ENCODE data around the gene CLN3. TPM values are rescaled to one million over a fixed set of nuclear protein-coding genes. Genes with fewer than 3 reads are reported as not detected.
A peak's percentile ranks its signal among the peaks of the same experiment; 100 is the strongest.

The CLN3 gene
- total and polyA plus RNA-seq, 9 of the 15 experiments (the other 6 are each of a cell fraction or from before 2014, with no cell fraction given), result 2.5 to 27.1 (median 11.6) TPM

DNA sequence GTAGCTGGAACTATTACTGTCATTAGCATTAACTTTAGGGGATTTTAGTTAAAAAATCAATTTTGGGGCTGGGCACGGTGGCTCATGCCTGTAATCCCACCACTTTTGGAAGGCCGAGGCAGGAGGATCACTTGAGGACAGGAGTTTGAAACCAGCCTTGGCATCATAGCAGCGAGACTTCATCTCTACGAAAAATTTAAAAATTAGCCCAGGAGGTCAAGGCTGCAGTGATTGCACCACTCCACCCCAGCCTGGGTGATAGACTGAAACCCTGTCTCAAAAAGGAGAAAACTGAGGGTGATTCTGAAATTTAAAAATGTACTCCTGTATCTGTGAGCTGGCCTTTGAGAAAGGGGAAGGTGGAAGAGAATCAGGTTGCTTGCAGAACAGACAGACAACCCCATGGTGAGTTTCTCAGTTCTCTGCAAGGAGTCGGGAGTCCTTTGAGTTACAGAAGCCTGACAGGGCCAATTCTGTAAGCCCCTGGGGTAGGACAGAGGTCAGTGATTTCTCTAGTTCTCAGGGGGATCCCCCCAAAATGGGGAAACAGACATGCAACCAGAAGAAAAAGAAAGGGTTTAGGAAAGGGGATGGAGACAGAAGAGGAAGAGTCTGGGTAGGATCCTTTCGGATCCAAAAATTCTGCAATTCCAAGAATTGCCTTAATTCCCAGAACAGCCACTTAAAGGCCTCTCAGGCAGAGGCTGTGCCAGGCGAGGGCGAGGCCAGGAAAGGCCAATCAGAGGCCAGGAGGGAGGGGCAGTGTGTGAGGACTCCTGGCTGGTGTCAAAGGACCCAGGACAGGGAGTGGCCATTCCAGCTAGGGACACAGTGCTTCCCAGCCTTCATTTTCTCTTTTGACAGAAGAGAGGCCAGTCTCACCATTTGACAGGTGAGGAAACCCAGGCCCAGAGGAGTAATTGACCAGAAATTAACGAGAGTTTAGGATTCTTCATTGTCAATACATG lies 40.2 kb upstream of the CLN3 start:
- no peaks in the 10 kb centered on the region for H3K36me3 ChIP-seq (ENCODE audit: control insufficient read depth, insufficient read depth, low read length)
- H3K9me1 ChIP-seq (ENCODE audit: control insufficient read depth, insufficient read depth, low read length), result no peaks in the 10 kb centered on the region
- no peaks in the 10 kb centered on the region for H3K79me2 ChIP-seq (ENCODE audit: control insufficient read depth, insufficient read depth, low read length)
- FAIRE-seq, result no peak
- peak overlapping the region in 1 of 2 experiments; percentile 79; a peak in 2 of 4 replicates for H3K9ac ChIP-seq (ENCODE audit: insufficient read depth in 1 of 2, low read depth in 2 of 2, low read length in 2 of 2)
- no peak overlapping the region for H3K27ac ChIP-seq (ENCODE audit: extremely low read depth, low read depth, low read length)
- peaks cover 5 to 7% of the 10 kb centered on the region in 2 experiments; a peak in 3 of 5 replicates for H3K4me1 ChIP-seq (replicated peaks in 1 of 2; ENCODE audit: control insufficient read depth in 2 of 2, insufficient read depth in 2 of 2, low read length in 2 of 2)
- no peaks in the 10 kb centered on the region for H3K27me3 ChIP-seq (ENCODE audit: control insufficient read depth in 2 of 2, insufficient read depth in 2 of 2, low read length in 2 of 2)
- peak overlapping the region; percentile 36 for H2AFZ ChIP-seq (ENCODE audit: low read depth, low read length)
- no TSS peak for BruUV-seq (replicated peaks)
- in situ Hi-C loops (cut with MboI) (loop anchor here (25.0 kb wide), 2 partner anchors 180 to 955 kb away; partner anchors contain the start of gene EIF3C), intact Hi-C loops (cut with micrococcal nuclease) (no loop called here)
- ATAC-seq, result peak; percentile 86
- peak in 2 of 4 experiments; percentile 53 to 56 for DNase-seq (ENCODE audit: extremely low read depth in 1 of 4, low spot score in 3 of 4)
- CTCF ChIA-PET (ENCODE audit: low intra/inter-chr PET ratio), result no interaction called here
- WGBS (ENCODE audit: insufficient coverage, low coverage, missing lambda C conversion rate), result 30% methylated on average over 9 of the region's 9 CpGs
- POLR2A ChIA-PET, result interaction anchor here (0.7 to 1.6 kb wide), 4 partner anchors 9 to 1258 kb away, joined by 3 to 5 read pairs (median 3); no protein-coding TSS in a partner anchor
- no peaks in the 10 kb centered on the region for H4K20me1 ChIP-seq (replicated peaks; ENCODE audit: control insufficient read depth, insufficient read depth, low read length)
- H3K4me2 ChIP-seq (ENCODE audit: insufficient read depth, low read length), result no peak overlapping the region
- H3K4me3 ChIP-seq, result no peak overlapping the region
- H3K9me3 ChIP-seq (replicated peaks; ENCODE audit: control insufficient read depth, insufficient read depth, low read depth, low read length), result no peaks in the 10 kb centered on the region
- no peak for TF ChIP-seq SAFB (IDR thresholded peaks at IDR 0.05; ENCODE audit: borderline replicate concordance, low read depth, low read length)
- TF ChIP-seq, protein P1, sequence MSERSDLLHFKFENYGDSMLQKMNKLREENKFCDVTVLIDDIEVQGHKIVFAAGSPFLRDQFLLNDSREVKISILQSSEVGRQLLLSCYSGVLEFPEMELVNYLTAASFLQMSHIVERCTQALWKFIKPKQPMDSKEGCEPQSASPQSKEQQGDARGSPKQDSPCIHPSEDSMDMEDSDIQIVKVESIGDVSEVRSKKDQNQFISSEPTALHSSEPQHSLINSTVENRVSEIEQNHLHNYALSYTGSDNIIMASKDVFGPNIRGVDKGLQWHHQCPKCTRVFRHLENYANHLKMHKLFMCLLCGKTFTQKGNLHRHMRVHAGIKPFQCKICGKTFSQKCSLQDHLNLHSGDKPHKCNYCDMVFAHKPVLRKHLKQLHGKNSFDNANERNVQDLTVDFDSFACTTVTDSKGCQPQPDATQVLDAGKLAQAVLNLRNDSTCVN (CRISPR knock-in tag; IDR thresholded peaks at IDR 0.05), result no peak
- TF ChIP-seq SRSF9 (IDR thresholded peaks at IDR 0.05; ENCODE audit: borderline replicate concordance, low read depth, low read length), result no peak
- 0 out of 2 replicates have a peak, but pooled peaks have one; percentile 39 for TF ChIP-seq MTA3 (IDR thresholded peaks at IDR 0.05; ENCODE audit: borderline replicate concordance)
- TF ChIP-seq PRMT5 (CRISPR knock-in tag; IDR thresholded peaks at IDR 0.05), result no peak
- TF ChIP-seq CC2D1A (IDR thresholded peaks at IDR 0.05), result peak; percentile 71
- no peak for TF ChIP-seq TFAM (CRISPR knock-in tag; conservative IDR thresholded peaks at IDR 0.05)
- TF ChIP-seq PHF20 (IDR thresholded peaks at IDR 0.05; ENCODE audit: partially characterized antibody), result no peak
- no peak for TF ChIP-seq ZNF668 (CRISPR knock-in tag; IDR thresholded peaks at IDR 0.05)
- TF ChIP-seq, protein P2, sequence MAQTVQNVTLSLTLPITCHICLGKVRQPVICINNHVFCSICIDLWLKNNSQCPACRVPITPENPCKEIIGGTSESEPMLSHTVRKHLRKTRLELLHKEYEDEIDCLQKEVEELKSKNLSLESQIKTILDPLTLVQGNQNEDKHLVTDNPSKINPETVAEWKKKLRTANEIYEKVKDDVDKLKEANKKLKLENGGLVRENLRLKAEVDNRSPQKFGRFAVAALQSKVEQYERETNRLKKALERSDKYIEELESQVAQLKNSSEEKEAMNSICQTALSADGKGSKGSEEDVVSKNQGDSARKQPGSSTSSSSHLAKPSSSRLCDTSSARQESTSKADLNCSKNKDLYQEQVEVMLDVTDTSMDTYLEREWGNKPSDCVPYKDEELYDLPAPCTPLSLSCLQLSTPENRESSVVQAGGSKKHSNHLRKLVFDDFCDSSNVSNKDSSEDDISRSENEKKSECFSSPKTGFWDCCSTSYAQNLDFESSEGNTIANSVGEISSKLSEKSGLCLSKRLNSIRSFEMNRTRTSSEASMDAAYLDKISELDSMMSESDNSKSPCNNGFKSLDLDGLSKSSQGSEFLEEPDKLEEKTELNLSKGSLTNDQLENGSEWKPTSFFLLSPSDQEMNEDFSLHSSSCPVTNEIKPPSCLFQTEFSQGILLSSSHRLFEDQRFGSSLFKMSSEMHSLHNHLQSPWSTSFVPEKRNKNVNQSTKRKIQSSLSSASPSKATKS (CRISPR knock-in tag; IDR thresholded peaks at IDR 0.05), result no peak
- no peak for TF ChIP-seq CREB1 (IDR thresholded peaks at IDR 0.05)
- TF ChIP-seq CREB1 (CRISPR knock-in tag; IDR thresholded peaks at IDR 0.05), result no peak
- TF ChIP-seq, protein P3, sequence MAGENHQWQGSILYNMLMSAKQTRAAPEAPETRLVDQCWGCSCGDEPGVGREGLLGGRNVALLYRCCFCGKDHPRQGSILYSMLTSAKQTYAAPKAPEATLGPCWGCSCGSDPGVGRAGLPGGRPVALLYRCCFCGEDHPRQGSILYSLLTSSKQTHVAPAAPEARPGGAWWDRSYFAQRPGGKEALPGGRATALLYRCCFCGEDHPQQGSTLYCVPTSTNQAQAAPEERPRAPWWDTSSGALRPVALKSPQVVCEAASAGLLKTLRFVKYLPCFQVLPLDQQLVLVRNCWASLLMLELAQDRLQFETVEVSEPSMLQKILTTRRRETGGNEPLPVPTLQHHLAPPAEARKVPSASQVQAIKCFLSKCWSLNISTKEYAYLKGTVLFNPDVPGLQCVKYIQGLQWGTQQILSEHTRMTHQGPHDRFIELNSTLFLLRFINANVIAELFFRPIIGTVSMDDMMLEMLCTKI (IDR thresholded peaks at IDR 0.05; ENCODE audit: partially characterized antibody), result no peak
- TF ChIP-seq ELF1 (tag; IDR thresholded peaks at IDR 0.05), result no peak
